ENCODE results near the gene MTNR1B.

MTNR1B gene

DNA sequence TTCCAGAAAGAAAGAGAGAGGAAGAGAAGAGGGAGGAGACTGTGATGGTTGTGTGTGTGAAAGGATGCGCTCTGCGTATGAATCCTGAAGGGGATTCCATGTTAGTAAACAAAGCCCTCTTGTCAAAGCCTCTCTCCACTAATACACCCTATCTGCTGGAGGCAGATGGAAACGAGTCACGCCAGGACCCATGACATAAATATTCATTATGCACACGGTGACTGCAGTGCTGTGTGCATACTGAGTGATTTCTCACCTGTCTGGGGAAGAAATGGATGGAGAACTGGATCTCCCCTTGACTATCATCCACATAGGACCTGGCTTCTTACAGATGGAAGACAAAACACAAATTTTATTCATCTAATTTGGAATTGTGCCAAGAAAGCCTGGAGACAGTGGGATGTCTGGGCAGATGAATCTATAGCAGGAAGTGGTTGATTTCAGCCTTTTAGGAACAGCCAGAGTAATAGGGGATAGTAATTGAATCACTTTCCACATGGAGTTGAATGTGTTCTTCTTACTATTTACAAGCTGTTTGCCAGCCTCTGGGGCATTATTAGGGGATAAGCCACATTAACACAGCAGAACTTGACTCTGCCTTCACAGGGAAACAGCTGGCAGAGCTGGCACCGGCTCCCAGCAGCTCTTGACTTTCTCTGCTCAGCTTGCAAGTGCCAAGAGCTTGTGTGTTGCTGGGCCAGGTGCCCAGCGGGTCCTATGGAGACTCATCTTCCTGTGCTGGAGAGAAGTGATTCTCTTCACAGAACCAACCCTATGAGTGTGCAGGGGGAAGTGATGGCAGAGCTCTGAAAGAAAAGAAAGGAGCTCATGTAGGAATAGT, 9.0 kb downstream of the MTNR1B start:
- no peak for DNase-seq (ENCODE audit: low spot score)

DNA sequence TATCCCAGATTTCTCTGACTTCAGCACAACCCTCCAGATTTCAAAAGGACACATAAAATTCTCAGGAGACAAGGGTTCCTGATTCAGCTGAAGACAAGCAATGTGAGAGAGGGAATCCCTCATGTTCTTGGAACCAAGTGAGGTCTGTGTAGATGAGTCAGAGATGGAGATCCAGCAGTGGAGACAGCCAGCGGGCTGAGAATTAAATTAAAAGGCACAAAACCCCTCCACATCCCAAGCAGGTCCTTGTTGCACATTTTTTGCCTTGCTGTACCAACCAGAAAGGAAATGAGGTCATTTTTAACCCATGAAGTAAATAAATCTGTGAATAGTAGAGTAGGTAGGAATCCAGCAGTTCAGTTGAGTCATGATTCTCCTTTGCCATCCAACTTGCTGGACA, 9.7 kb downstream of the MTNR1B start:
- DNase-seq (ENCODE audit: low spot score): no peak

DNA sequence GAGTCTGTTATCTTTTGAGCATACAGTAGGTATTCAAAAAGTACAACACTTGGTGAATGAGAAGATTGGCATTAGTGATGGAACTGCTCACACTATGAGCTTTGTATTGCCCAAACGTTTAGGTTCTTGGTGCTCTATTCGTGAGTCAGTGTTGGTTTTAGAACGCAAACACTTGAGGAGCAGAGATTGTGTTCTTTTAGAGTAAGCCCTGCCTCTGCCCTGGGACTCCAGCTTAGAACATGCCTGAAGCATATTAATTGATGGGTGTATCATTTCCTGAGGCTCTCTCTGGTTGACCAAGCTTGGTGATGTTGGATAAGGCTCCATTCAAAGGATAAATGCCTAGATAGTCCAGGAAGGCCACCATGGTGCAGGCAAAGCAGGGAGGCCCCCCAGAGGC, 10.9 kb downstream of the MTNR1B start:
- no peak for DNase-seq (ENCODE audit: low spot score)

DNA sequence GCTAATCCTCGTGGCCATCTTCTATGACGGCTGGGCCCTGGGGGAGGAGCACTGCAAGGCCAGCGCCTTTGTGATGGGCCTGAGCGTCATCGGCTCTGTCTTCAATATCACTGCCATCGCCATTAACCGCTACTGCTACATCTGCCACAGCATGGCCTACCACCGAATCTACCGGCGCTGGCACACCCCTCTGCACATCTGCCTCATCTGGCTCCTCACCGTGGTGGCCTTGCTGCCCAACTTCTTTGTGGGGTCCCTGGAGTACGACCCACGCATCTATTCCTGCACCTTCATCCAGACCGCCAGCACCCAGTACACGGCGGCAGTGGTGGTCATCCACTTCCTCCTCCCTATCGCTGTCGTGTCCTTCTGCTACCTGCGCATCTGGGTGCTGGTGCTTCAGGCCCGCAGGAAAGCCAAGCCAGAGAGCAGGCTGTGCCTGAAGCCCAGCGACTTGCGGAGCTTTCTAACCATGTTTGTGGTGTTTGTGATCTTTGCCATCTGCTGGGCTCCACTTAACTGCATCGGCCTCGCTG, 12.1 kb downstream of the MTNR1B start:
- DNase-seq (ENCODE audit: low spot score): no peak

DNA sequence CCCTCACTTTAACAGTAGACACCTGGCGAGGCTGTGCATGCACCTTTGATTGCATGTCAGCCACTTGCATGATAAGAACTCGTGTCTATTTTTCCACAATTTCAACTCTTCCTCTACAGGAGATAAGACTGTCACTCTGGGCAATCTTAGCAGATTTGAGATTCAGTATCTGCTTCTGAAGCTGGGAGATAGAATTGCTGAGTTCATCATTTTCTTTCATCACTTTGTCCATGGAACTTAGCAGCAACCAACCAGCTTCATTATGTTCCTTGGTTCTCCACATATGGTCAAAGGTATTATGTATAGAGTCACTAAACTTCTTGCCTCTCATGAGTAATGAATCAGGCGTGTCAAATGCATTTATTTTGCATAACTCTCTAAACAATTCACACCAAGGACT, 17.1 kb downstream of the MTNR1B start:
- no peak for DNase-seq (ENCODE audit: low spot score)

DNA sequence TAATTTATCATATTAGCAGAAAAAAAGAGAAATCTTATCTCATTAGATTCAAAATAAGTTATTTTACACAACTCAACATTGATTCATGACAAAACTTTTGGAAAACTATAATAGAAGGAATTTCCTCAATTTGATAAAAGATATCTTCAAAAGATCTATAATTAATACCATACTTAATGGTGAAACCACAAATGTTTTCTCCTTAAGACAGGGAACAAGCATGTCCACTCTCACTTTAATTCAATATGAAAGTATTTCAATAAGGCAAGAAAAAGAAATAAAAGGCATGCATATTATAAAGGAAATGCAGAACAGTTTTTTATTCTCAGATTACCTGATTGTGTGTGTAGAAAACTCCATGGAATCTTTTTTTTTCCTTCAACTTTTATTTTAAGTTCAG, 23.6 kb downstream of the MTNR1B start:
- no peak for DNase-seq (ENCODE audit: low spot score)

DNA sequence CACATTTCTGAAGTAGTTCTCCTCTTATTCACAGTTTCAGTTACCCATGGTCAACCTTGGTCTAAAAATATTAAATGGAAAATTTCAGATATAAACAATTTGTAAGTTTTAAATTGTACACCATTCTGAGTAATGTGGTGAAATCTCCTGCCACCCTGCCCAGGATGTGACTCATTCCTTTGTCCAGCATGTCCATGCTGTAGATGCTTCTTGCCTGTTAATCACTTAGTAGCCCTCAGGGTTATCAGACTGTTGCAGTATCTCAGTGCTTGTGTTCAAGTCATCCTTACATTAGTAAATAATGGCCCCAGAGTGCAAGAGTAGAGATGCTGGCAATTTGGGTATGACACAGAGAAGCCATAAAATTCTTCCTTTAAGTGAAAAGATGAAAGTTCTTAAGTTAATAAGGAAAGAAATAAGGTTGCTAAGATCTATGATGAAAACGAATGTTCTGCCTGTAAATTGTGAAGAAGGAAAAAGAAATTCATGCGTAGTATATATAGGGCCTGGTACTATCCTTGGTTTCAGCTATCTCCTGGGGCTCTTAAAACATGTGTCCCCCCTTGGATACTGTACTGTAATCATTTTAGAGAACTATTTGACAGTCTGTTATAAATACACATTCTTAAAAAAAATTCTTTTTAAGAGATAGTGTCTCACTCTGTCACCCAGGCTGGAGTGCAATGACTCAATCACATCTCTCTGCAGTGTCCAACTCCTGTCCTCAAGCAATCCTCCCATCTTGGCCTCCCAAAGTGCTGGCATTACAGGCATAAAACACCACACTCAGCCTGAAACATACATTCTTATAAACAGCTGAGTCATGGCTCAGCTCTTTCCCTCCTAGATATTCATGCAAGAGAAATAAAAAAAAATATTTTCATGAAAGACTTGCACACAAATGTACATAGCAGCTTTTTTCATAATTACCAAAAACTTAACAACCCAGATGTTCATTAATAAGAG, 31.3 kb downstream of the MTNR1B start:
- DNase-seq (ENCODE audit: low spot score): no peak

DNA sequence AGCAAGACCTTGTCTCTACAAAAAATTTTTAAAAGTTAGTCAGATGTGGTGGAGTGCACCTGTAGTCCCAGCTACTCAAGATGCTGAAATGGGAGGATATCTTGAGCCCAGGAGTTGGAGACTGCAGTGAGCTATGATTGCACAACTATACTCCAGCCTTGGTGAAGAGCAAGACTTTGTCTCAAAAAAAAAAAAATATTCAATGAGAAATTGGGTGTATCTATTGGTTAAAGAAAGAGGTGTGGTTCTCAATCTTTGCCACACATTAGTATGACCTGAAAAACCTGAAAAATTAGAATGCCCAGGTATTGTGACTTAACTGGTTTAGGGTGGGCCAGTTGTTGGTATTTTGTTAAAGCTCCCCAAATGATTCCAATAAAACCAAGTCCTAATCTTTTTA, 32.4 kb downstream of the MTNR1B start:
- DNase-seq (ENCODE audit: low spot score): no peak

DNA sequence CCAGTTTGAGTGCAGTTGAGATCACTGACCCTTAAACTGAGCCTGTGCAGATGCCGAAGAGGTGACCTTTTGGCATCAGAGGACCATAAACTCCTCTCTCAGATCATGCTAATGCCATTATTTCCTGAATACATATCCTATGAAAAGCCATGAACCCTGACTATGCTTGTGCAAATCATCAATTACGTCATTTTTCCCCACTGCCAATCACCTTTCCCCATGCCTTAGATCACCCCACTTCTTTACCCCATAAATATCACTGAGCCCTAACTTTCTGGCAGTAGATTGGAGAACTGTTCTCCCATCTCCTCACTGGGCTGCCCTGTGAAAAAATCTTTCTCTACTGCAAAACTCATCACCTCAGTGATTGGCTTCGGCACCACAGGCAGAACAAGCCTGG, 32.9 kb downstream of the MTNR1B start:
- no peak for DNase-seq (ENCODE audit: low spot score)

DNA sequence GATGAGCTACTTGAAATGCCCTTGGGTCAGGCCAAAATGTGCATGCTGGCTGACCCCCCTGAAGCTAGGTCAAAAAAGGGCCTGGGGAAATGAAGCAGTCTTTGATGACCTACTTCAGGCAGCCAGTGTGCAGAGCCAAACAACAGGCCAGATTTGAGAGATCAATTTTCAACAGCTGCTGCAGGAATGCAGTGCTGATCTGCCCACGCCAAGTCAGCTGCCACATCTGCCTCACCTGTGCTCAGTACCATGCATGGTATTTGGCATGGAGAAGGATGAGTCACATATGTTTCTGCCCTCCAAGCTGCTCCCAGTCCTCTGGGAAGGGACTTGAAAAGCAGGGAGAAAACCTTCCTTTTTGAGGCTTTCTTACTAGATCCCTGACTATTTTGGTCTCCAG, 35.8 kb downstream of the MTNR1B start:
- DNase-seq (ENCODE audit: low spot score): no peak

DNA sequence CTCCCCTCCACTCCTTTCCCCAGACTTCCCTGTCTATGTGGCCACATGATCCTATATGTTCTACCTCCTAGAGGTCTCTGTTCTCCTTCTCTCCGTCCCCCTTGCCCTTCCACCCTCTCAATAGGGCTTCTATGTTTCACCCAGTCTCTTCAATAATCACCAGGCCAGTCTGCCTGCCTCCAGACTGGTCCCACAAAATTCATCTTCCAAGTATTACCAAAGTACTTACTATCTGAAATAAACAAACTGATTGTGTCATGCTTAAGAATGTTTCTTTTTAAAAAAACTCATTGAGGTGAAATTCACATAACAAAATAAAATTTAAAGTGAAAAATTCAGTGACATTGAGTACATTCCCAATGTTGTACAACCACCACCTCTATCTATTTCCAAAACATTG, 44.2 kb downstream of the MTNR1B start:
- no peak for DNase-seq (ENCODE audit: low spot score)

DNA sequence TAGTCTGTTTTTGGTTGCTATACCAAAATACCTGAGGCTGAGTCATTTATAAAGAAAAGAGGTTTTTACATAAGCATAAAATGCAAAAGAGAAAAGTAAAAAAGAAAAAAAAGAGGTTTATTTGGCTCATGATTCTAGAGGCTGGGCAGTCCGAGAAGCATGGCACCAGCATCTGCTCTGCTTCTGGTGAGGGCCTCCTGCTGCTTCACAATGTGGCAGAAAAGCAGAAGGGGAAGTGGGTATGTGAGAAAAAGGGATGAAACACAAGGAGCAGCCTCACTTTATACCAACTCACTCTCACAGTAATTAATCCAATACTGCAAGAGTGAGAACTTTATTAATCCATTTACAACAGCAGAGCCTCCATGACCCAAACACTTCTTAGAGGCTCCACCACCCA, 47.1 kb downstream of the MTNR1B start:
- DNase-seq (ENCODE audit: low spot score): no peak

DNA sequence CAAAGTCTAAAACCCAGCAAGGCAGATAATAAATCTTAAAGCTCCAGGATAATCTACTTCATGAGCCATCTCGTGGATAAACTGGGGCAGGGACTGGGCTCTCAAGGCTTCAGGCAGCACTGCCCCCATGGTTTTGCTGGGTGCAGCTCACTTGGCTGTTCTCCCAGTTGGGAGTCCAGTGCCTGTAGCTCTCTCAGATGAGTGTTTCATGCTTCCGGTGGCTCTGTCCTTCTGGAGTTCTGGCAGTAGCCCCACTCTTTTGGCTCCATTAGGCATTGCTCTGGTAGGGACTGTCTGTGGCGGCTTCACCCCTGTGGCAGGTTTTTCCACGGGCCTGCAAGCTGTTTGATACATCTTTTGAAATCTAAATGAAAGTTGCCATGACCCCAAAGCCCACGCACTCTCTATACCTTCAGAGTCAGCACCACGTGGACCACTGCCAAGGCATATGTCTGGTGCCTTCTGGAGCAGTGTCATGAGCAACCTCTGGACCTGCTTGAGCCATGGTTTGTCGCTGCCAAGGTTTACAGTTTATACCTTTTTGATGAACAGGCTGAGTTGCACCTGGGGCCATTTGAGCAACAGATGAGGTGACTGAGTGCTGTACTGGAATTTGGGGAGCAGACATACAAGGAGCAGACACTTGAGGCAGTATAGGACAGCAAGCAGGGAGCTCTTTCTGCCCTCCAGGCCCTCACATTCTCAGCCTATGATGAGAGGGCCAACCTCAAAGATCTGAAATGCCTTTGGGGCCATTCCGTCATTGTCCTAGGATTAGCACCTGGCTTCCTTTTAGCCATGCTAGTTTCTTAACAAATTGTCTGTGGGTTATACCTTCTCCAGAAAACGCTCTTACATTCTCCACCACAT, 48.6 kb downstream of the MTNR1B start:
- DNase-seq (ENCODE audit: low spot score): no peak

DNA sequence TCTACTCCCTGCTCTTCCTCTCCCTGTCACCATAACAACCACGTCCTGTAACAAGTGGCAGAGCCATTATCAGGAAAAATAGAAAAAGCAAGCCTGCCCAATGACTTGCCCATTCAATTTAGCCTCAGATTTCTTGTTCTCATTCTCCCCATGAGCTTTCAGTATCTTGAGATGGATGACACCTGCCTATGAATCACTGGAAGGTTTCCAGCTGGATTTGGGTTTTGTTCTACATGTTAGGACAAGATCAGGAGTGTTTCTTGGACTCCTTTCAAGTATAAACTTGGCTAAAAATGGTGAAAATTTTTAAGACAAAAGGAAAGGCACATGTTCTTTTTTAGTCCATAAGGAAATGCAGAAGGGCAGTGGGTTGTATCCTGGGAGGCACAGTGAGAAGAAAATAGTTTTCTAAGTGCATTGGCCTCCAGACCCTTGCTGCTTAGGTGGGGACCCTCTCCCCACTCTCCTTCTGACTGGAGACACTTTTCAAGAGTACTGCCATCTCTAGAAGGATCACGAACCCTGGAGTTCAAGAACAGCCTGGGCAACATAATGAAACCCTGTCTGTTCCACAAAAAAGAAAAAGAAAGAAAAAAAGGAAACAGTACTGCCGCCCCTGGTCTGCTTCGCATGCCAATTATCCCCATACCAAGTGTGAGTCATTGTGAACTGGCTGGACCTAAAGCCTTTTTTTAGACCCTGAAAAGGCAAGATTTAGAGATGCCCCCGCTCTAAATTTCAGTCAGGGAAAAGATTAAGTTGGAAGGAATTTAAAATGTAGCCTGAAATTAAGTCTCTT, 51.0 kb downstream of the MTNR1B start:
- DNase-seq (ENCODE audit: low spot score): no peak

DNA sequence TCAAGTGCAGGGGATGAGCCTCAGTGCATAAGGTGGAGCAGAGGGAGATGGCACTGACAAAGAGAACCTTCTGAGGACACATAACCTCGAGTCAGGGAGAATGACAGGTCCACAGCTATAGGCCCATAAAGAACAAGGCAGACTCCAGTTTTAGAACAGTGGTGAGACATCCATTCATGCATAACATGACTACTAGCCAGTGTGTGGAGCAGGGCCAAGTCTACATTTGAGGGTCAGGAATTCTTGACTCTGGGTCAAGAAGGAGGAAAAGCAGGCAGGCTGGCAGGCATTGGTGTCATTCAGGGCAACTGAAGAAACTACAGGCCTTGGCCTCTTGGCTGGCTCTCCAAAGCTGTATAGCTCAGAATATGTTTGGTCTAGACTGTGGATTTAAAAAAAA, 54.9 kb downstream of the MTNR1B start:
- no peak for DNase-seq (ENCODE audit: low spot score)

DNA sequence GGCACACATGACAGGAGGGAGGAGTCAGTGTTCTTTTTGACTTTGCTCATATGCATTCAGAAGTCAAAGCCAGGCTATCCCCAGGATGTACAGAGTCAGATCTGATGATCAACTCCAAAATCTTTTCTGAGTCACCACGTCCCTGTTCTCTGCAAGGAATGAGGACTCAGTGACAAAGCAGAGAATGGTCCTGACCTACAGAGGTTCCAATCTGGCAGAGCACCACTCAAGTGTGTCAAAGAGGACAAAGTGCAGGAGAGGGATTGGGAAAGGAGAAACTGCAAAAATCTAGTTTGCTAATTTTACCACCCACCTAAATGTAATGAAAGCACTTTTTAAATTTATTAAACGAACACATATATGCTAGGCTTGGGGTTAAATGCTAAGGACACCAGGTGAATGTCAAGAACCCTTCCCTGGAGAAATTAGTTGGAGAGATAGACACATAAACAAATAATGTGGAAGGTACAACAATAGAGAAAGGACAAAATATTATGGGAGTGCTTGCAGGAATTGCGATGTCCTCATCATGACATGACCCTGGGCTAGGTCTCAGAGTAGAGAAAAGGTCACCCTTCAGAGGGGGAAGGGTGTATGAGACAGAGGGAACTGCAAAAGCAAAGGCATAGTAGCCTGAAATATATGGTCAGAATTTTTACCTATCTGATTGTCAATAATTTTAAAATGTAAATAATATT, 56.3 kb downstream of the MTNR1B start:
- DNase-seq (ENCODE audit: low spot score): no peak

DNA sequence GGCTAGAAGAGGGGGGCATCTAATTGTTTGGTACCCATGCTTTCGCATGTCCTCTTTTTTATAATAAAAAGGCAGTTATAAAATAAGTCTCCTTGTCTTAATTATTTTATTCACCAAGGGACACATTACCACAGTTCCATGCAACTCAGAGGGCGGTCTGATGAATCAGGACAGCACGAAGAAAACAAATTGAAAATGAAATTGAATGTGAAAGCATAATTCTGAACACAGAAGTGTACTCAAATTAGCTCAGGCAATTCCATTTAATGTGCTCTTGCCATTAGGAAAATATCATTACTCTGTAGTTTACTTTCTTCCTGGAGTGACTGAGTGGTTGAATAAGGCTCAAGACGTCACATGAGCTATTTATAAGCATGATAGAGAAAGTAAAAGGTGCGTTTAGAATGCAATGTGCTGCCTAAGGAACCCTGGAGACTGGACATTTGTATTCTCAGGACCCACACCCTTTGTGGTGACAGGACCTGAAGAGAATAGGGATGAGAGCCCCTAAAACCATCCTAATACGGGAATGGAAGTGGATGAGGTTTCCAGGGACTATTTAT, 59.6 kb downstream of the MTNR1B start:
- DNase-seq (ENCODE audit: low spot score): no peak

DNA sequence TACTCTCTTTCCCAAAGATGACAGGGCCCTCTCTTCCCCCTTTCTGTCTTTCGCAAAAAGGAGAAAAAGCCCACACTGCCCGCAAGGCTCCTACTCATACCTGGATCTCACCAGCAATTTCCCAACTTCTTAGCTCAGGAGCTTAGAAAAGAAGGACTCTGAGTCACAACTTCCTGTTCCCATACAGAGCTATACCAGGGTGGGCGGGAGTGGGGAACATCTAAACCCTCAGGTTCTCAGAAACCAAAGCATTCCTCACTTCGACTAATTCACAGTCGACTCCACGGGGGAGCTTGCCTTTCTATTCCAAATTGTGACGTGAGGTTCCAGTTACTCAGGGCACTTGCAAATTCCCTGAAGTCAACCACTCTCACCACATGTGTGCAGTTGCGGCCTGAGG, 61.9 kb downstream of the MTNR1B start:
- no peak for DNase-seq (ENCODE audit: low spot score)
